Activated T-helper 1 cell treated with anti-CD3 and anti-CD28 coated beads, Interleukin-12 subunit alpha, Interleukin-12 subunit beta, Interleukin-2, Interleukin-4 antibody, amounts not matched to agents 30 ng/mL and 10 ng/mL and 1 ng/mL, durations not matched to agents 14 hours and 24 hours and 36 hours (primary cell): ENCODE results near the gene MMP25. TPM values are rescaled to one million over a fixed set of nuclear protein-coding genes. Genes with fewer than 3 reads are reported as not detected.

ENCODE experiments used
- DNase-seq: peaks from one replicate; pipeline ENCODE4 v3.0.0; 2021; ENCODE audit warnings: low spot score
- H3K27ac Mint-ChIP-seq: one replicate; pipeline ENCODE4 v1.8.0; 2021; ENCODE audit warnings: mild to moderate bottlenecking, mixed read lengths
- H3K27me3 Mint-ChIP-seq: one replicate; pipeline ENCODE4 v1.8.0; 2022; ENCODE audit warnings: mild to moderate bottlenecking, moderate library complexity, mixed read lengths; ENCODE audit not compliant: insufficient read depth
- H3K36me3 Mint-ChIP-seq: one replicate; pipeline ENCODE4 v1.8.0; 2021; ENCODE audit warnings: low read depth, mixed read lengths
- H3K4me1 Mint-ChIP-seq: one replicate; pipeline ENCODE4 v1.8.0; 2021; ENCODE audit warnings: low read depth, mixed read lengths
- H3K4me3 Mint-ChIP-seq: one replicate; pipeline ENCODE4 v1.8.0; 2021; ENCODE audit warnings: mild to moderate bottlenecking, moderate library complexity, mixed read lengths
- H3K9me3 Mint-ChIP-seq: one replicate; pipeline ENCODE4 v1.8.0; 2021; ENCODE audit warnings: mixed read lengths
- intact Hi-C: fragments of 100-400 bp; cut with micrococcal nuclease; formaldehyde crosslinking; loops from one replicate; pipeline ENCODE4 v1.15.1; 2024
- total RNA-seq: library from RNA; stranded (reverse); gene quantifications from 2 replicates; pipeline ENCODE4 v1.2.3, GENCODE V29; 2022

The MMP25 gene
- total RNA-seq, 1 donor from 2014 or later: 12.8 TPM

GRCh38 chr16:3009568-3010390 is 36.6 kb upstream of the MMP25 start:
- H3K9me3 Mint-ChIP-seq: no peaks in the 10 kb centered on the region

GRCh38 chr16:3010510-3010909 is 35.9 kb upstream of the MMP25 start:
- Mint-ChIP-seq H3K27me3 (peaks cover 5% of the 10 kb centered on the region), H3K27ac (no peak overlapping the region), H3K4me3 (no peak overlapping the region), H3K36me3 (no peaks in the 10 kb centered on the region), H3K4me1 (peaks cover 24% of the 10 kb centered on the region), H3K9me3 (no peaks in the 10 kb centered on the region)
- no peak for DNase-seq
- intact Hi-C loops: no loop called here

More at GRCh38 chr16:3009568-3010390, 36.6 kb upstream of the MMP25 start:
- Mint-ChIP-seq H3K4me3 (no peak overlapping the region), H3K4me1 (peaks cover 24% of the 10 kb centered on the region), H3K27me3 (peaks cover 9% of the 10 kb centered on the region), H3K27ac (no peak overlapping the region), H3K36me3 (no peaks in the 10 kb centered on the region)
- DNase-seq: no peak
- intact Hi-C loops: no loop called here

GRCh38 chr16:3012246-3012645 is 34.1 kb upstream of the MMP25 start:
- peaks cover 17% of the 10 kb centered on the region for H3K4me1 Mint-ChIP-seq
- no peaks in the 10 kb centered on the region for H3K9me3 Mint-ChIP-seq
- H3K27ac Mint-ChIP-seq: no peak overlapping the region
- intact Hi-C loops: no loop called here
- H3K27me3 Mint-ChIP-seq: peaks cover 10% of the 10 kb centered on the region
- no peak for DNase-seq
- H3K4me3 Mint-ChIP-seq: no peak overlapping the region
- no peaks in the 10 kb centered on the region for H3K36me3 Mint-ChIP-seq

- H3K4me1 Mint-ChIP-seq: peaks cover 10% of the 10 kb centered on the region
- no peaks in the 10 kb centered on the region for H3K9me3 Mint-ChIP-seq
- intact Hi-C loops: no loop called here
- H3K36me3 Mint-ChIP-seq: no peaks in the 10 kb centered on the region
- H3K4me3 Mint-ChIP-seq: no peak within 1 kb of the TSS
- peaks cover 11% of the 10 kb centered on the region for H3K27me3 Mint-ChIP-seq
- no peak within 1 kb of the TSS for H3K27ac Mint-ChIP-seq
- DNase-seq: no peak
These were observed 33.4 kb upstream of the MMP25 start, which contains the start of gene CLDN9 for GRCh38 chr16:3012828-3013420. CLDN9 (plus strand) TSS chr16:3012923; CDS start chr16:3013363, 440 bp downstream.

- intact Hi-C loops: no loop called here
- no peaks in the 10 kb centered on the region for H3K36me3 Mint-ChIP-seq
- peaks cover 4% of the 10 kb centered on the region for H3K4me1 Mint-ChIP-seq
- peaks cover 16% of the 10 kb centered on the region for H3K27me3 Mint-ChIP-seq
- H3K4me3 Mint-ChIP-seq: no peak overlapping the region
- DNase-seq: no peak
- no peak overlapping the region for H3K27ac Mint-ChIP-seq
- H3K9me3 Mint-ChIP-seq: no peaks in the 10 kb centered on the region
These were observed 32.8 kb upstream of the MMP25 start for GRCh38 chr16:3013491-3013951.

- no peak for DNase-seq
- Mint-ChIP-seq H3K4me3 (no peak overlapping the region), H3K4me1 (no peaks in the 10 kb centered on the region), H3K27ac (no peak overlapping the region), H3K9me3 (no peaks in the 10 kb centered on the region), H3K27me3 (peaks cover 16% of the 10 kb centered on the region), H3K36me3 (no peaks in the 10 kb centered on the region)
- intact Hi-C loops: no loop called here
These were observed 32.2 kb upstream of the MMP25 start for GRCh38 chr16:3013998-3014690.

- peaks cover 16% of the 10 kb centered on the region for H3K27me3 Mint-ChIP-seq
- no peaks in the 10 kb centered on the region for H3K36me3 Mint-ChIP-seq
- H3K4me1 Mint-ChIP-seq: peaks cover 3% of the 10 kb centered on the region
- DNase-seq: no peak
- no peak overlapping the region for H3K4me3 Mint-ChIP-seq
- intact Hi-C loops: no loop called here
- H3K27ac Mint-ChIP-seq: no peak overlapping the region
- no peaks in the 10 kb centered on the region for H3K9me3 Mint-ChIP-seq
These were observed 31.4 kb upstream of the MMP25 start for GRCh38 chr16:3014971-3015370.

- intact Hi-C loops: no loop called here
- Mint-ChIP-seq H3K9me3 (no peaks in the 10 kb centered on the region), H3K4me1 (peaks cover 5% of the 10 kb centered on the region), H3K27me3 (peaks cover 16% of the 10 kb centered on the region), H3K27ac (no peak overlapping the region), H3K4me3 (no peak overlapping the region), H3K36me3 (no peaks in the 10 kb centered on the region)
- DNase-seq: no peak
These were observed 30.4 kb upstream of the MMP25 start for GRCh38 chr16:3015865-3016521.

- intact Hi-C loops: no loop called here
- DNase-seq: no peak
- H3K4me1 Mint-ChIP-seq: peaks cover 17% of the 10 kb centered on the region
- H3K4me3 Mint-ChIP-seq: no peak overlapping the region
- no peaks in the 10 kb centered on the region for H3K9me3 Mint-ChIP-seq
- no peak overlapping the region for H3K27ac Mint-ChIP-seq
- H3K36me3 Mint-ChIP-seq: no peaks in the 10 kb centered on the region
- H3K27me3 Mint-ChIP-seq: peaks cover 16% of the 10 kb centered on the region
These were observed 29.0 kb upstream of the MMP25 start for GRCh38 chr16:3017344-3017743.

- intact Hi-C loops: no loop called here
- peak within 1 kb of the TSS; percentile 61 for H3K27ac Mint-ChIP-seq
- peaks cover 23% of the 10 kb centered on the region for H3K4me1 Mint-ChIP-seq
- H3K4me3 Mint-ChIP-seq: no peak within 1 kb of the TSS
- DNase-seq: no peak
- H3K36me3 Mint-ChIP-seq: no peaks in the 10 kb centered on the region
- H3K9me3 Mint-ChIP-seq: no peaks in the 10 kb centered on the region
- H3K27me3 Mint-ChIP-seq: peaks cover 16% of the 10 kb centered on the region
These were observed 28.4 kb upstream of the MMP25 start, which contains the start of gene CLDN6 for GRCh38 chr16:3017794-3018506. CLDN6 (minus strand) TSS chr16:3018183; CDS start chr16:3016021, 2,162 bp downstream.

GRCh38 chr16:3019594-3020246 is 26.6 kb upstream of the MMP25 start:
- no peak for DNase-seq
- Mint-ChIP-seq H3K4me3 (peak overlapping the region; percentile 90), H3K4me1 (peaks cover 35% of the 10 kb centered on the region), H3K9me3 (no peaks in the 10 kb centered on the region), H3K36me3 (peaks cover 2% of the 10 kb centered on the region), H3K27me3 (peaks cover 16% of the 10 kb centered on the region), H3K27ac (peak overlapping the region; percentile 83)
- intact Hi-C loops: loop anchor here (1.0 kb wide), 2 partner anchors 9 to 16 kb away; no protein-coding TSS in a partner anchor
